Measurements from ENCODE around the gene GTPBP6. TPM values are rescaled to one million over a fixed set of nuclear protein-coding genes. Genes with fewer than 3 reads are reported as not detected.
"Not testable (repeated sequence)": the region's sequence is repeated elsewhere in the genome, so short reads cannot be mapped to it uniquely, and the experiment has no call there.

GTPBP6 gene
- total and polyA plus RNA-seq, 2 experiments from 2014 or later, result 40.7 to 69.2 TPM

GRCh38 chrX:352181-352580 is 33.6 kb upstream of the GTPBP6 start:
- Histone ChIP-seq H3K36me3 (replicated peaks; ENCODE audit: insufficient read depth, low read depth) (no peaks in the 10 kb centered on the region), H3K27me3 (no peaks in the 10 kb centered on the region), H2AFZ (no peak overlapping the region), H3K4me2 (no peak overlapping the region), H3K27ac (no peak overlapping the region), H3K4me1 (ENCODE audit: insufficient read depth) (peaks cover 5% of the 10 kb centered on the region), H3K4me3 (no peak overlapping the region), H4K20me1 (ENCODE audit: insufficient read depth, poor library complexity, severe bottlenecking) (no peaks in the 10 kb centered on the region), H3K9me3 (ENCODE audit: low read depth) (no peaks in the 10 kb centered on the region), H3K9me2 (replicated peaks; ENCODE audit: insufficient read depth) (no peaks in the 10 kb centered on the region), H3K79me2 (no peaks in the 10 kb centered on the region)
- no peak for DNase-seq (ENCODE audit: low spot score)
- TF ChIP-seq, protein P1, sequence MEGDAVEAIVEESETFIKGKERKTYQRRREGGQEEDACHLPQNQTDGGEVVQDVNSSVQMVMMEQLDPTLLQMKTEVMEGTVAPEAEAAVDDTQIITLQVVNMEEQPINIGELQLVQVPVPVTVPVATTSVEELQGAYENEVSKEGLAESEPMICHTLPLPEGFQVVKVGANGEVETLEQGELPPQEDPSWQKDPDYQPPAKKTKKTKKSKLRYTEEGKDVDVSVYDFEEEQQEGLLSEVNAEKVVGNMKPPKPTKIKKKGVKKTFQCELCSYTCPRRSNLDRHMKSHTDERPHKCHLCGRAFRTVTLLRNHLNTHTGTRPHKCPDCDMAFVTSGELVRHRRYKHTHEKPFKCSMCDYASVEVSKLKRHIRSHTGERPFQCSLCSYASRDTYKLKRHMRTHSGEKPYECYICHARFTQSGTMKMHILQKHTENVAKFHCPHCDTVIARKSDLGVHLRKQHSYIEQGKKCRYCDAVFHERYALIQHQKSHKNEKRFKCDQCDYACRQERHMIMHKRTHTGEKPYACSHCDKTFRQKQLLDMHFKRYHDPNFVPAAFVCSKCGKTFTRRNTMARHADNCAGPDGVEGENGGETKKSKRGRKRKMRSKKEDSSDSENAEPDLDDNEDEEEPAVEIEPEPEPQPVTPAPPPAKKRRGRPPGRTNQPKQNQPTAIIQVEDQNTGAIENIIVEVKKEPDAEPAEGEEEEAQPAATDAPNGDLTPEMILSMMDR (IDR thresholded peaks at IDR 0.05; ENCODE audit: poor library complexity), result no peak
- TF ChIP-seq EZH2phosphoT487 (IDR thresholded peaks at IDR 0.05; ENCODE audit: low read depth, severe bottlenecking, unreplicated experiment) (no peak), EZH2 (IDR thresholded peaks at IDR 0.05; ENCODE audit: borderline replicate concordance) (no peak)
- 95% methylated on average over 26 of the region's 27 CpGs for WGBS (ENCODE audit: low lambda C conversion rate, missing lambda C conversion rate)

- no peaks in the 10 kb centered on the region for H4K20me1 ChIP-seq (ENCODE audit: insufficient read depth, poor library complexity, severe bottlenecking)
- no peak overlapping the region for H3K4me3 ChIP-seq
- H3K4me1 ChIP-seq (ENCODE audit: insufficient read depth), result peaks cover 5% of the 10 kb centered on the region
- no peaks in the 10 kb centered on the region for H3K79me2 ChIP-seq
- no peak overlapping the region for H2AFZ ChIP-seq
- no peak overlapping the region for H3K27ac ChIP-seq
- H3K36me3 ChIP-seq (replicated peaks; ENCODE audit: insufficient read depth, low read depth), result no peaks in the 10 kb centered on the region
- no peak for DNase-seq (ENCODE audit: low spot score)
- 94% methylated on average over 10 of the region's 10 CpGs for WGBS (ENCODE audit: low lambda C conversion rate, missing lambda C conversion rate)
- H3K9me2 ChIP-seq (replicated peaks; ENCODE audit: insufficient read depth), result no peaks in the 10 kb centered on the region
- no peak overlapping the region for H3K4me2 ChIP-seq
- TF ChIP-seq EZH2 (IDR thresholded peaks at IDR 0.05; ENCODE audit: borderline replicate concordance) (no peak), EZH2phosphoT487 (IDR thresholded peaks at IDR 0.05; ENCODE audit: low read depth, severe bottlenecking, unreplicated experiment) (no peak)
- TF ChIP-seq, protein P1 (IDR thresholded peaks at IDR 0.05; ENCODE audit: poor library complexity), result no peak
- H3K27me3 ChIP-seq, result no peaks in the 10 kb centered on the region
- no peaks in the 10 kb centered on the region for H3K9me3 ChIP-seq (ENCODE audit: low read depth)
Measured at GRCh38 chrX:351736-352135, 33.1 kb upstream of the GTPBP6 start.

DNA sequence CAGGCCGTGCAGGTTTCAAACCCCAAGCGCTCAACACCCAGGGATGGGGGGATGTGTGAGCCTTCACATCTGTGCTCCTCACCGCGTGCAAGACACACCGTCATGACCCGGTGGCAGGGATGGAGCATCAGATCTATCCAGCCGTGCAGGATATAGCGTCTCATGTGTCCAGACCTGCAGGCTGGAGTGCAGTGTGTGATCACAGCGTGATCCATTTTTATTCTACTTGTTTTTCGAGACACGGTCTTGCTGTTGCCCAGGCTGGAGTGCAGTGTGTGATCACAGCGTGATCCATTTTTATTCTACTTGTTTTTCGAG is 32.7 kb upstream of the GTPBP6 start:
- H3K4me2 ChIP-seq; H3K4me3 ChIP-seq; H2AFZ ChIP-seq; H3K27me3 ChIP-seq; H3K36me3 ChIP-seq (replicated peaks; ENCODE audit: insufficient read depth, low read depth); H4K20me1 ChIP-seq (ENCODE audit: insufficient read depth, poor library complexity, severe bottlenecking); H3K9me2 ChIP-seq (replicated peaks; ENCODE audit: insufficient read depth); H3K4me1 ChIP-seq (ENCODE audit: insufficient read depth); DNase-seq (ENCODE audit: low spot score); H3K79me2 ChIP-seq; H3K27ac ChIP-seq; H3K9me3 ChIP-seq (ENCODE audit: low read depth): not testable (repeated sequence)
- WGBS (ENCODE audit: low lambda C conversion rate, missing lambda C conversion rate), result 96% methylated on average over 13 of the region's 13 CpGs

DNA sequence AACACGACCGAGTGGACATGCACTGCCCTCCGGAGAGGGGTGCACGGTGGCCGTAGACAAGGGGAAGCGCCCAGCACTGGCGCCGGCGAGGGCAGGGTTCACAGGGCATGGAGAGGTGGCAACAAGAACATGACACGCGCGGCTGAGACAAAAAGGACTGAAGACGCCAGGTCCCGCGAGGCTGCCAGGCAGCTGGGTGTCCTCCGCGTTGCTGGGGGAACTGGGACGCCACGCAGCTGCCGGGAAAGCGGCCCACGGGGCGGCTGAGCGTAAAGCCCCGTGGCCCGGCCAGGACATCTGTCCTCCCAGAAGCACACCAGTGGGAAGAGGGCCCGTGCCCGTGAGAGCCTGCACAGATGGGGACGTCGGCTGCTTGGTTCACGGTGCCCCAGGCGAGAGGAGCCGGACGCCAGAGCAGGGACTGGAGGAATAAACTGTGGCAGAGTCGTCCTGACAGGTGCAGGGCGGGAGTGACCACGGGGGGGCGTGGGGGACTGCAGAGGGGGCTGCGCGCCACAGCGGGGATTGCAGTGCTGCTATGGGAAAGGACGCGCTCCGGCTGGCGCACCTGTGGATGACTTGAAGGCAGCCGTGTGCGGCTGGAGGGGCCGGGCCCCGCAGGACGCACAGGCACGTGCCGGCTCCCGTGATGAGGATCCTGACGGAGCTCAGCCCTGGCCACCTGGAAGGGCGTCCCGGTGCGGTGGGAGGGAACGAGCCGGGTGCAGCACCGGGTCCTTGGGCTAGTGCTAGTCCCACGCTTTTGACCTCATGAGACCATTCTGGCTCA is 32.1 kb upstream of the GTPBP6 start:
- TF ChIP-seq, protein P1 (IDR thresholded peaks at IDR 0.05; ENCODE audit: poor library complexity), result no peak
- TF ChIP-seq EZH2phosphoT487 (IDR thresholded peaks at IDR 0.05; ENCODE audit: low read depth, severe bottlenecking, unreplicated experiment), result no peak
- no peak for TF ChIP-seq EZH2 (IDR thresholded peaks at IDR 0.05; ENCODE audit: borderline replicate concordance)
- WGBS (ENCODE audit: low lambda C conversion rate, missing lambda C conversion rate), result 98% methylated on average over 42 of the region's 61 CpGs

More for the DNA sequence above, 32.1 kb upstream of the GTPBP6 start:
- H3K9me2 ChIP-seq (replicated peaks; ENCODE audit: insufficient read depth), result no peaks in the 10 kb centered on the region
- peaks cover 5% of the 10 kb centered on the region for H3K4me1 ChIP-seq (ENCODE audit: insufficient read depth)
- H2AFZ ChIP-seq, result no peak overlapping the region
- no peak overlapping the region for H3K4me2 ChIP-seq
- H3K27ac ChIP-seq, result no peak overlapping the region
- no peaks in the 10 kb centered on the region for H3K9me3 ChIP-seq (ENCODE audit: low read depth)
- no peaks in the 10 kb centered on the region for H3K79me2 ChIP-seq
- H4K20me1 ChIP-seq (ENCODE audit: insufficient read depth, poor library complexity, severe bottlenecking), result no peaks in the 10 kb centered on the region
- no peak overlapping the region for H3K4me3 ChIP-seq
- no peak for DNase-seq (ENCODE audit: low spot score)
- no peaks in the 10 kb centered on the region for H3K27me3 ChIP-seq
- no peaks in the 10 kb centered on the region for H3K36me3 ChIP-seq (replicated peaks; ENCODE audit: insufficient read depth, low read depth)

Data from hepatocyte (in vitro differentiated cells).